Spleen (tissue), 7 donors: ENCODE measurements around the gene CFAP45.

Experiments
- CTCF ChIP-seq, 11 experiments: fragments of 200-600 bp in 7 of 11; fragments of 450-650 bp in 4 of 11; sonication (generic) in 4 of 11; IDR thresholded peaks in 8 of 11; conservative IDR thresholded peaks in 3 of 11; 1 replicate in 7 of 11; 2 replicates in 4 of 11; pipeline versions ENCODE4 v1.4.0 to v1.8.0; 2016 to 2021; ENCODE audit warnings: antibody characterized with exemption in 11 of 11, inconsistent platforms in 4 of 11, mild to moderate bottlenecking in 1 of 11
- POLR2A ChIP-seq, 3 donors: fragments of 450-650 bp; IDR thresholded peaks; one replicate each; pipeline ENCODE4 v1.5.1; 2017; ENCODE audit warnings: antibody characterized with exemption in 3 of 3, mild to moderate bottlenecking in 1 of 3
- POLR2AphosphoS5 ChIP-seq, 3 donors: sonication (generic); formaldehyde crosslinking; IDR thresholded peaks; one replicate each; pipeline ENCODE4 v1.5.1; 2017; ENCODE audit warnings: antibody characterized with exemption in 3 of 3
- donor health status: DM: no; HTN: no; CAD: no; lungs with moderate emphysema.
- donor health status: DM: no; HTN: no; CAD: no.
- donor health status: DM: no; HTN: no; CAD: no.

GRCh38 chr1:159936273-159936904 is 36.4 kb upstream of the CFAP45 start:
- TF ChIP-seq CTCF (IDR thresholded peaks at IDR 0.05 in 8 of 11, conservative IDR thresholded peaks at IDR 0.05 in 3 of 11) (peak; percentile 95 to 99 (median 98)), POLR2A (IDR thresholded peaks at IDR 0.05) (peak in 1 of 3 donors; percentile 12), POLR2AphosphoS5 (IDR thresholded peaks at IDR 0.05) (peak in 1 of 3 donors; percentile 51)
